Measurements from ENCODE around the gene LMO3.

DNA sequence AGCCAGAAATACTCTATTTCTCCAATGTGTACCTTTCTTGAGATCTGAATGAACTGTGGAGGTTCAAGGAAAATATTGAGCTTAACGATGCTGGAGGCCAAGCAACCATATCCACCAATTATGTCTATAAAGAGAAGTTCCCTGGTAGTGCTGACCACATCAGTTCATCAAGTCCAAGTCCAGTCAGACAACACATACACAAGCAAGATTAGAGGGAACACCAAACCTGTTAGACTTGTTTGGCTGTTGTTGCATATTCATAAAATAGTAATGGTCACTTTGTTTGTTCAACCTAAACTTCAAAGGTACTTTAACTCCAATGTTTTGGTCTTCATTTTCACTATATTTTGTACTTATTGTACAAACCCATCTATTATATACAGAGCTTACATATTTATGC is 81.6 kb downstream of the LMO3 start:
- TF ChIP-seq, protein P1, sequence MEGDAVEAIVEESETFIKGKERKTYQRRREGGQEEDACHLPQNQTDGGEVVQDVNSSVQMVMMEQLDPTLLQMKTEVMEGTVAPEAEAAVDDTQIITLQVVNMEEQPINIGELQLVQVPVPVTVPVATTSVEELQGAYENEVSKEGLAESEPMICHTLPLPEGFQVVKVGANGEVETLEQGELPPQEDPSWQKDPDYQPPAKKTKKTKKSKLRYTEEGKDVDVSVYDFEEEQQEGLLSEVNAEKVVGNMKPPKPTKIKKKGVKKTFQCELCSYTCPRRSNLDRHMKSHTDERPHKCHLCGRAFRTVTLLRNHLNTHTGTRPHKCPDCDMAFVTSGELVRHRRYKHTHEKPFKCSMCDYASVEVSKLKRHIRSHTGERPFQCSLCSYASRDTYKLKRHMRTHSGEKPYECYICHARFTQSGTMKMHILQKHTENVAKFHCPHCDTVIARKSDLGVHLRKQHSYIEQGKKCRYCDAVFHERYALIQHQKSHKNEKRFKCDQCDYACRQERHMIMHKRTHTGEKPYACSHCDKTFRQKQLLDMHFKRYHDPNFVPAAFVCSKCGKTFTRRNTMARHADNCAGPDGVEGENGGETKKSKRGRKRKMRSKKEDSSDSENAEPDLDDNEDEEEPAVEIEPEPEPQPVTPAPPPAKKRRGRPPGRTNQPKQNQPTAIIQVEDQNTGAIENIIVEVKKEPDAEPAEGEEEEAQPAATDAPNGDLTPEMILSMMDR (IDR thresholded peaks at IDR 0.05; ENCODE audit: low read length): no peak
- TF ChIP-seq EZH2phosphoT487 (IDR thresholded peaks at IDR 0.05; ENCODE audit: low read length) (no peak), EZH2 (optimal IDR thresholded peaks at IDR 0.05; ENCODE audit: low read depth, low read length) (no peak)

Measured in MM.1S (cell line).